RKO (cell line): Measurements from ENCODE around the gene ILKAP.

ENCODE experiments used
- DNase-seq: peaks from one replicate; pipeline ENCODE4 v3.0.0-alpha.2; 2016; ENCODE audit warnings: low spot score

Gene ILKAP

DNA sequence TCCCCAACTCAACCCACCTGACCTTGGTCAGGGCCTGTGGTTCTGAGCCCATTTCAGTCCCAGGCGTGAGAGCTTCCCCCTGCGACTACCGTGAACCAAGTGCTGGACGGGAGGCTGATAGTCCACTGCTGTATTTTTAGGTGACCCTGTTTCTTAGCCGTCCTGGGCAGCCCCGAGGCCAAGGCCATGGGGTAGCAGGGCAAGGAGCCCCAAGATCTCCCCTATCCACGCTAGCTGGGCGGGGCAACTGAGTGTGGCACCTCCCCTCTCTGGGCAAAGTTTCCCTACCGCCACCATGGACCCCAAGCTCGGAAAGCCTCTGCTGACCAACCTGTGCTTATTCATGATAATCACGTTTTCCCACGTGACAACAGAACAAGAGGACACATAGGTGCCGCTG lies 65.6 kb downstream of the ILKAP start:
- DNase-seq, result no peak

DNA sequence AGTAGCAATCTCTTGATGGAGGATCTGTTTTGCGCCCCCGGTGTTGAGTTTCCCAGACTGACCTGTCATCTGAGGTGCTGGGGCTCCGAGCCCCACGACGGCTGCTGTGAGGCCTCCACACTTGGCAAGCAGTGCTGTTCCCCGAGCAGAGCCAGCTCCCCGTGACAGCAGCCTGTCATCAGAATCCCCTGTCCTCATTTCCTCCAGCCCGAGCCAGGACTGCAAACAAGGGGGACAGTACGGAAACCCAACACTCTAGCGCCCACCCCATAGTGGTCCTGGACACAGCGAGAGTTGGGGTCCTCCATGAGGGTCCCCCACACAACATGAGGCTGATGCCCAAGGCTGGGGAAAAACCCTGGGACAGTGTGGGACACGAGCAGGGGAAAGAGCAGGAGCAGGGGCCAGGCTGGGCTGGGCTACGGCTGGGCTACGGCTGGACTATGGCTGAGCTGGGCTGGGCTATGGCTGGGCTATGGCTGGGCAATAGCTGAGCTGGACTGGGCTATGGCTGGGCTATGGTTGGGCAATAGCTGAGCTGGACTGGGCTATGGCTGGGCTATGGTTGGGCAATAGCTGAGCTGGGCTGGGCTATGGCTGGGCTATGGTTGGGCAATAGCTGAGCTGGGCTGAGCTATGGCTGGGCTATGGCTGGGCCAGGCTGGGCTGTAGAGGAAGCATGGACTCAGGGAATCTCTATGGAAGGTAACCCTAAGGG lies 66.5 kb downstream of the ILKAP start:
- no peak for DNase-seq

DNA sequence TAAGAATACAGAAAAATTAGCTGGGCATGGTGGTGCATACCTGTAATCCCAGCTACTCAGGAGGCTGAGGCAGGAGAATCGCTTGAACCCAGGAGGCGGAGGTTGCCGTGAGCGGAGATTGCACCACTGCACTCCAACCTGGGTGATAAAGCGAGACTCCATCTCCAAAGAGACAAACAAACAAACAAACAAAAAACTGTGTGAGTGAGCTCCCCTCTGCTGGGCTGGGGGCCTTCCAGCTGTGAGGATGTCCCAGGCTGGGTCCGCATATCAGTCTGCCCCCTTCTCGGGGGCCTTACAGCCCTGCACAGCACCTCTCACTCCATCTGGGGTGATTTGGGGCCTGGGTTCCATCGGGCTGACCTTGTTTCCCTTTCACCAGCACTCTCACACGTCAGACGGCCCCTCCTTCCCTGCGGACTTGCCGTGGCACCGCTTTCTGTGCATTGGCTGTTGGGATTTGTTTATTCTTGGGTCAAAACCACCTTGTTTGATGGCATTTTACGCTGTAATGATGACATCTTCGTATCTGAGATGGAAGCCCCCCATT lies 67.8 kb downstream of the ILKAP start:
- DNase-seq, result no peak

DNA sequence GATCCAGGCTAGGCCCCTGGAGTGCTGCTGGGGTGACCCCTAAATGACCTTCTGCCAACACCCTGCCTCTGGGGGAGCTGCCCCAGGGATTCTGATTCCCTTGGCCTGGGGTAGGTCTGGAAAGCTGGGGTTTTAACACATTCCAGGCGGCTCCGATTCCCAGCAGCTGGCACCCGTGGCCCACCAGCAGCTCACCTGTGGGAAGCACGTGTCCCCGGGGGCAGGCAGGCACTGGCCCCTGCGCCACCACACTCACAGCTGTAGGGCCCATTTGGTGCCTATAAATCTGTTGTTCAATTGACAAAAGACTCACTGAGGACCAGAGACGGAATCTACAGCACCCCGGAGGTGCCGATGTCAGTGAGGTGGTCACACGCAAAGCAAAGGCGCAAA lies 69.1 kb downstream of the ILKAP start:
- DNase-seq, result no peak

DNA sequence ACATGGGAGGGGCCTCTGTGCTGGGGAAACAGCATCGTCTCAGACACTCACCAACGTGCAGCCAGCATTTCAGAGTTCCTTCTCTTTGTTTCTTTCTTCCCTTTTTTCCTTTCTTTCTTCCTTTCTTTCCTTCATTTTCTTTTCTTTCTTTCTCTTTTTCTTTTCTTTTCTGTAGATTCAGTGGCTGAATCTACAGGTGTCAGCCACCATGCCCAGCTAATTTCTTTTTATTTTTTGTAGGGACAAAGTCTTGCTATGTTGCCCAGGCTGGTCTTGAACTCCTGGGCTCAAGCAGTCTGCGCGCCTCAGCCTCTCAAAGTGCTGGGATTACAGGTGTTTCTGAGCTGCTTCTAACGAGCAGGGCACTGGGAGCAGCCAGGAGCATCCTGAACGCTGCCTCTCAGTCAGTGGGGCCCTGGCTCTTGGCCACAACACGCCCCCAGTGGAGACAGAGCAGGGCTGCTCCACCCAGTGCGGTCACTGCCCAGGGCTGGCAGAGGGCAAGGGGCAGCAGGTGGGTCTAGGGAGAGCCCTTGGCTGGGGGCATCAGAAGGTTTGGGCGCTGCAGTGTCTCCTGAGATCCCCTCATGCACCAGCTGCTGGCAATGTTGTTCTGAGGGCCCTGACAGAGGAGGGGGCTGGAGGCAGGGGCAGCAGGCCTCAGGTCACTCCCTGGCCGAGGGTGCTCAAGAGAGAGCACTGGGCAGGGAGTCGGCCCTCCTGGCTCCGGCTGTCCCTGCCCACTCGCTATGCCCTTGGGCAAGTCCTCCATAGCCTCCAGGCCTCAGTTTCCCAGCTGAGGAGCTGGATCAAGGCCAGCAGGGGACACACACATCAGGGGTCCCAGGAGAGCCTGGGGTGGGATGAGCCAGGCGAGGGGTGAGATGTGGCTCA lies 69.7 kb downstream of the ILKAP start:
- no peak for DNase-seq

DNA sequence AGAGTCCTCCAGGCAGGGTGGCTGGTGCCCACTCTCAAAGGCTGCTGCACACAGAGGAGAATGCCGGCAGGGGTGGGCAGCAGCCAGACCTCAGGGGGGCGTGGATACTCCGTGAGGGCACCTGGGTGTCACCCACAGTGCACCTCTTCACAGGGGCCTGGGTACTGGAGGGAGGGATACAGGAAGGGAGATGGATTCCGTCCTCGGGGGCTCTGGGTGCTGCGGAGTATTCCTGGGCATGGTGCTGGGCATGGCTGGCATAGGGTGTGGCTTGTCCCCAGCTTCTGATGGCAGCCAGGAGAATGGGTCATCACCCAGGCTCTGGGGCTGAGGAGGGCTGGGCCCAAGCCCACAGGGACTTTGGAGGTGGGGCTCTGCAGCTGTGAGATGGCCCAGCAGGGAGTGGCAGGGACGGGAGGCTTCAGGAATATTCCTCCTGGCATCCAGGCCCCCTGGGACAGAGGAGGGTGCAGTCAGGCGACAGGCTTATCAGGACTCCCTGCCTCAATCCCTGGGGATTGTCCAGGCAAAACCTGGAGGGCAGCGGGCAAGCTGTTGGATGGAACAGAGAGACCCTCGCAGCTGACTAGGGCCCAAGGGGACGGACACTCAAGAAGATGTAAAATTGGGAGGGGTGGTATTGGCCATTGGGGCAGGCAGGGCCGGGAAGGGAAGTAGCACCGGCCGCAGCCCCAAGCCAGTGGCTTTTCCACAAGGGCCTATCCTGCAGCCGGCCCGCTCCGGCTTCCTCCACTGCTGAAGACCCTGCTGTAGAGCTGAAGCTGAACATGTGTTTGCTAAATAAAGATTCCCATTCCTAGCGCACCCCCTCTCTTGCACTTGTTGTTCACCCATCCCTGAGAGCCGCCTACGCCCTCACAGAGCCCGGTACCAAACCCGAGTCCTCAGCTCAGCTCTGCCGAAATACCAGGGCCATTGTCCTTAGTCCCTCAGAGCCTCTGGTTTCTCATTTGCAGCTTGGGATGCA lies 70.7 kb downstream of the ILKAP start:
- DNase-seq, result no peak

DNA sequence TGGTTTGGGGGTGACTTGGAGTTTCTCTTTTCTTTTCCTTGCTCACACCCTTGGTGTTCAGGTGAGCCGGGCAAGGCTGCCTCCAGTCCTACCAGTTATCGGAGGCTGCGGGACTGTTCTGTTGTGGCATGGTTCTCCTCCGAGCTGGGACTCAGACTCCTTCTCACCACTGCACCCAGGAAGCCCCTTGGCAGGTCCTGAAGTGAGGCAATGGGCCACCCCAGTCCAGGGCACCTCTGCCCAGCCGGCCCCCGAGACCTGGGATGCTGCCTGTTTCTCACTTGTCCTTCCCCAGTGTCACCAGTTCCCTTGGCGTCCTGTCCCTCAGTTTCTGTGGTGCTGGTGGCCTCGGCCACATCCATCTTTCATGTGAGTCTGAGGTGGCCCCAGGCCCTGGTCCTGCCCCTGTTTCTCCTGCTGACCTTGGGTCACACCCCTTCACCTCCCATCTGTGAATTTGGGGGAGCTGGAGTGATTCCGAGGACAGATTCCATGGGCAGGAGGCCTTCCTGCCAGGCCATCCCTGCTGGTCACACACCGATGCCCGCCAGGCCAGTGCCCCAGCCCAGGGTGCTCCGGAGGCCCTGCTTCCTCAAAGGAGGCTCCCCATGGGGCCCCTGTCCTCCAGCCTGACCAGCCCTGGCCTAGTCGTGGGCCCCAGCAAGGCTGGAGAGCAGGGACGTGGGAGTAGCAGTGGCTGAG lies 71.6 kb downstream of the ILKAP start:
- no peak for DNase-seq

DNA sequence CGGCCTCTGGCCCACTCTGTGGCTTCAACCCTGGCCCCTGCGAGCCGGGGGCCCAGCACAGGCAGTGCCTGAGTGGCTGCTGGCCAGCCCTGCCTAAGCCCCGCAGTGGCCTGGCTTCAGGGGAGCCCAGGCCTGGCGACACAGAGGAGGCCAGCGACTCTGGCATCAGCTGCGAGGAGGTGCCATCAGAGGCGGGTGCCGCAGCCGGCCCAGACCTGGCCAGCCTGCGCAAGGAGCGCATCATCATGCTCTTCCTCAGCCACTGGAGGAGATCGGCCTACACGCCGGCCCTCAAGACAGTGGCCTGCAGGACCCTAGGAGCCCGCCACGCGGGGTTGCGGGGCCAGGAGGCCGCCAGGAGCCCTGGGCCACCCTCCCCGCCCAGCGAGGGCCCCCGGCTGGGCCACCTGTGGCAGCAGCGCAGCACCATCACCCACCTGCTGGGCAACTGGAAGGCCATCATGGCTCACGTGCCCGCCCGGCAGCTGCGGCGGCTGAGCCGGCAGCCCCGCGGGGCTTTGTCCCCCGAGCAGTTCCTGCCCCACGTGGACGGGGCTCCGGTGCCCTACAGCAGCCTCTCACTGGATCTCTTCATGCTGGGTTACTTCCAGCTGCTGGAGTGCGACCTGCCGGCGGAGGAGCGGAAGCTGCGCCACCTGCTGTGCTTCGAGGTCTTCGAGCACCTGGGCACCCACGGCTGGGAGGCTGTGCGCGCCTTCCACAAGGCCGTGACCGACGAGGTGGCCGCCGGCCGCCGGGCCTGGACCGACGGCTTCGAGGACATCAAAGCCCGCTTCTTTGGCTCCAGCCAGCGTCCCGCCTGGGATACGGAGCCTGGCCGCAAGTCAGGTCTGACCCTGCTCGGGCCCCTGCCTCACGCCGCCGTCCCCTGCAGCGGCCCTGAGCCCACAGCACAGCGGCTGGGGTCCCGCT lies 72.5 kb downstream of the ILKAP start:
- no peak for DNase-seq

DNA sequence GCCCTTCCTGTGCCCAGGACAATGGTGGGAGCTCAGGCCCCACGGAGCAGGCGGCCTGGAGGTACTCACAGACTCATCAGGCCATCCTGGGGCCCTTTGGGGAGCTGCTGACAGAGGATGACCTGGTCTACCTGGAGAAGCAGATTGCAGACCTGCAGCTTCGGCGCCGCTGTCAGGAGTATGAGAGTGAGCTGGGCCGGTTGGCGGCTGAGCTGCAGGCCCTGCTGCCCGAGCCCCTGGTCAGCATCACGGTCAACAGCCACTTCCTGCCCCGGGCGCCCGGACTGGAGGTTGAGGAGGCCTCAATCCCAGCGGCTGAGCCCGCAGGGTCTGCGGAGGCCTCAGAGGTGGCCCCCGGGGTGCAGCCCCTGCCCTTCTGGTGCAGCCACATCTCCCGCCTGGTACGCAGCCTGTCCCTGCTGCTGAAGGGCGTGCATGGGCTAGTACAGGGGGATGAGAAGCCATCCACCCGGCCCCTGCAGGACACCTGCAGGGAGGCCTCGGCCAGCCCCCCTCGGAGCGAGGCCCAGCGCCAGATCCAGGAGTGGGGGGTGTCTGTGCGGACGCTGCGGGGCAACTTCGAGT lies 73.3 kb downstream of the ILKAP start:
- no peak for DNase-seq

DNA sequence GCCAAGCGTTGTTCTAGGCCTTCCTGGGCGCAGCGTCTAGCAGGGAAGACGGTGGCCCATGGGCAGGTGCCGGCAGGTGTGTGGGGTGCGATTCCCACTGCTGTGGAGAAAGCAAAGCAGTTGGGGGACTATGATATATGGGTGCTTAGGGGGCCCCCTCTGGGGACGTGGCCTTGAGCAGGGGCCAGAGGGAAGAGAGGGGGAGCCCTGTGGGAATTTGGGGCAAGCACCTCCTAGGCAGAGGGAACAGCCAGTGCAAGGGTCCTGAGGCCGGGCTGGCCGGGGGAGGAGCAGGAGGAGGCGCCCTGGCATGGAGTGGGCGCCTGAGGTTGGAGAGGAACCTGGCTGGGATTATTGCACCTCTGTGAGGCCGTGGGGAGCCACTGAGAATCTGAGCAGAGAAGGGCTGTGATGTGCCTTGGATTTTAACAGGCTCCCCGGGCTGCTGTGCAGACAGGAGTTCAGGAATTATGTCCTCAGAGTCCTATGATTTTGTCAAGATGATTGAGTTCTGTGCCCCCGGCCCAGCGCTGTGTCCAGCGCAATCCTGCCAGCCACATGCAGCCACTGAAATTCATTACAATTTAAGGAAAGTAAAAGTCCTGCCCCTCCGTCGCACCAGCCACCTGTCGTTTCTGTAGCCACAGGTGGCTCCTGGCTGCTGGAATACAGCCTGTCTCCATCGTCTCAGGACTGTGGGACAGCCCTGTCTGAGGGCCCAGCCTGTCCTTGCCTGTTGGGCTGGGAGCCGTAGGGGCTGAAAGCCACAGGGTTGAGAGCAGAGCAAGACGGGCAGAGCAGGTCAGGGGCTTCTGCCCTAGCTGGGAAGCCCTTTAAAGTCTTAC lies 74.1 kb downstream of the ILKAP start:
- no peak for DNase-seq

DNA sequence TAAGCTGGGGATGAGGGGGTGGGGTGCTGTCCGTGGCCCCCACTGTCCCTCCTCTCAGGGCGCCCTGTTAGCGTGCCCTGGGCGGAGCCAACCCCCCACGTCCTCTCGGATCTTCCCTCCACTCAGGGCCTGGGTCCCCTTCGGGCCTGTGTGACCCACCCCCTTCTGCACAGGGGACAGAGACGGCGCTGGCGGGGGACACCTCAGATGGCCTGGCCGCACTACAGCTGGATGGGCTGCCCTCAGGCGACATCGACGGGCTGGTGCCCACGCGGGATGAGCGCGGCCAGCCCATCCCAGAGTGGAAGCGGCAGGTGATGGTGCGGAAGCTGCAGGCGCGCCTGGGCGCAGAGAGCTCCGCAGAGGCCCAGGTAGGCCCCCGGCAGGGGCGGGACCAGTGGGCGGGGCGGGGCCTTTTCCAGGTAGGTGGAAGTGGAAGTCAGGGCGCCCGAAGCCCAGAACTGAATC lies 74.9 kb downstream of the ILKAP start:
- no peak for DNase-seq

DNA sequence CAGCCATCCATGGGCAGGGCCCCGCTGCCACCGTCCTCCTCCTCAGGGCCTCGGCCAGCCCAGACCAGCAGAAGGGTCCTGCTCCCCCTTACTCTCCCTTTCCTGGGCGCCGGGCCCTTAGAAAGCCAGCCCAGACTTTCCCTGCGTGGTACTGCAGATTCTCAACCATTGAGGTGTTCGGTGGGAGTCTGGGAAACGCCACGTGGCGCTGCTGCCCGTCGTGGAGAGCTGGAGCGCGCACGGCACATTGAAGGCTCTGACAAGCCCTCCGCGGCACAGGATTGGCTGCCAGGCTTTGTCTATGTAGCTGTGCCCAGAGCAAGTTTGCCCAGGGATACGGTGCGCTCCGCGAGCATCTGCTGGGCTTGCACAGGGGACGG lies 75.4 kb downstream of the ILKAP start:
- no peak for DNase-seq

DNA sequence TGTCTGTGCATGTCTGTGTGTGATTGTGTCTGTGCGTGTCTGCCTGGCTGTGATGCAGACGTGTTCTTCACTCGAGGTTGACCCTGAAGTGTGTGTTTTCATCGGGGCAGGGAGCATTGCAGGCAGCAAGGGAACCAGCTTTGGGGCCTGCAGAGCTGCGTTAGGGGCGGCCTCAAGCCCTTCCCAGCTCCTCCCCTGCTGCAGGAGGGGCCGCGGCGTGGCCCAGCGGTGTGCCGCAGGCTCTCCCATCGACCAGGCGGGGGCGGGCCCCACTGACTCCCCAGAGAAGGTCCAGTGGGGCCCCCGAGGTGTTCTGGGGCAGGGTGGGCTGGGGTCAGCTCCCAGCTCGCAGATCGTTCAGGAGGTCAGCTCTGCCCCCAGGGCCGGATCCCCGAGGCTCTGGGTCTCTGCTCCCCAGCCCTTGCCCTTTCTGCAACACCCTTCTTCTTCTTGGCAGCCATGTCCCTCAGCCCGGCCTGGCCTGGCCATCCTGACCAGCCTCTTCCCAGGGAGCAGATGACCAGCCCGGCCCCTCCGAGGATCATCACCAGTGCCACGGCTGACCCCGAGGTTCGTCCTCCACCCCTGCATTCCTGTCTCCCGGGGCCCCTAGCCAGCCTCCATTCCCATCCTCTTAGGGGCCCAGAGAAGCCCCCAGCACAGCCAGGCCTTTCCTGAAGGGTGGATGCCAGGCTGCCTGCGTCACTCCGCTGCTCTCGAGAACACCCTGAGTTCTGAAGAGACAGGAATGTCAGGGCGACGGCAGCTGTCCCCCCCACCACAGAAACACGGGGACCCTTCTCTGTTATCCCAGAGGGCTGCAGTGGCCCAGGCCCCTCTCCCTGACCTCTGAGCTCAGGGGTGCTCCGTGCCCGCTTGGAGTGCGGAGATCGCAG lies 76.1 kb downstream of the ILKAP start:
- no peak for DNase-seq

DNA sequence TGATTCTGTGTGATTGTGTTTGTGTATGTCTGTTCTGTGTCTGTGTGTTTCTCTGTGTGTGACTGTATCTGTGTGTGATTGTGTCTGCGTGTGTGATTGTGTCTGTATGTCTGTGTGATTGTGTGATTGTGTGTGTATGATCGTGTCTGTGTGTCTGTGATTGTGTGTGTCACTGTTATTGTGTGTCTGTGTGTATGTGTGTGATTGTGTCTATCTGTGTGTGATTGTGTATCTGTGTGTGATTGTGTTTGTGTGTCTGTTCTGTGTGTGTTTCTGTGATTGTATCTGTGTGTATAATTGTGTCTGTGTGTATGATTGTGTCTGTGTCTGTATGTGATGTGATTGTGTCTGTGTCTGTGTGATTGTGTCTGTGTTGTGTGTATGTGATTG lies 76.7 kb downstream of the ILKAP start:
- no peak for DNase-seq

DNA sequence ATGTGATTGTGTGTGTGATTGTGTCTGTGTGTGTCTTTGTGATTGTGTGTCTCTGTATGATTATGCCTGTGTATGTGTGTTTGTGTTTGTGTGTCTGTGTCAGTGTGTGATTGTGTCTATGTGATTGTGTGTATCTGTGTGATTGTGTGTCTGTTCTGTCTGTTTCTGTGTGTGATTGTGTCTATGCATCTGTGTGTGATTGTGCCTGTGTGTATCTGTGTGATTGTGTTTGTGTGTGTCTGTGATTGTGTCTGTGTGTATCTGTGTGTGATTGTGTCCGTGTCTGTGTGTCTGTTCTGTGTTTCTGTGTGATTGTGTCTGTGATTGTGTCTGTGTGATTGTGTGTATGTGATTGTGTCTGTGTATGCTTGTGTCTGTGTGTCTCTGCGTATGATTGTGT lies 77.2 kb downstream of the ILKAP start:
- no peak for DNase-seq

DNA sequence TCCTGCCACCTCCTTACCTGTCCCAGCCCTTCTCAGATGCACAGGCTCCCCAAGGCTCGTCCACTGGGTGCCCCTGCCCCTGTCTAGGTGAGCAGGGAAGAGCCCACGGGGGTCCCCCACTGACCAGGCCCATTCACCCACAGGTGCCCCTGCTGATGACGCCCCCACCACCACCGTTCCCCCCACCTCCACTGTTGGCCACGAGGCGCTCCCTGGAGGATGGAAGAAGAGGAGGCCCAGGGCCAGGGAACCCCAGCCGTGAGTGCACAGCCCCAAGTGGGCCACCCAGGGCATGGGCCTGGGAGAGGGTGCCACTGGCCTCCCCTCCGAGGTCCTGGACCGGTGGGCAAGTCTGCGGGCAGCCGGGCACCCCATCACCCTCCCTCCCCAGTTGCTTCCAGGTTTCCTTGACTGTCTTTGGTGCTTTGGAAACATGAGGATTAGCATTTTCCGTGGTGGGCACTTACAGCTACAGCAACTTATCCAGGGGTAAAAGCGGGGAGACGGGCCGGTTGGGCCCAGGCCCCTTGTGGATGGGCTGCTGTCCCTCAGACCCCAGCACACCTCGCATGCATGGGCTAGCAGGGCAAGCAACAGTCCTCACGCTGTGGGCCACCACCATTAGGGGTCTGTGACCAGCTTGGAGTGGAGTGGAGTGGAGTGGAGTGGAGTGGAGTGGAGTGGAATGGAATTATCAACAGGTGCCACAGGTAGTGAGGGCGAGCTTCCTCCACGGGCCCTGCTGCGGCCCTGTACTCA lies 78.2 kb downstream of the ILKAP start:
- DNase-seq, result no peak

DNA sequence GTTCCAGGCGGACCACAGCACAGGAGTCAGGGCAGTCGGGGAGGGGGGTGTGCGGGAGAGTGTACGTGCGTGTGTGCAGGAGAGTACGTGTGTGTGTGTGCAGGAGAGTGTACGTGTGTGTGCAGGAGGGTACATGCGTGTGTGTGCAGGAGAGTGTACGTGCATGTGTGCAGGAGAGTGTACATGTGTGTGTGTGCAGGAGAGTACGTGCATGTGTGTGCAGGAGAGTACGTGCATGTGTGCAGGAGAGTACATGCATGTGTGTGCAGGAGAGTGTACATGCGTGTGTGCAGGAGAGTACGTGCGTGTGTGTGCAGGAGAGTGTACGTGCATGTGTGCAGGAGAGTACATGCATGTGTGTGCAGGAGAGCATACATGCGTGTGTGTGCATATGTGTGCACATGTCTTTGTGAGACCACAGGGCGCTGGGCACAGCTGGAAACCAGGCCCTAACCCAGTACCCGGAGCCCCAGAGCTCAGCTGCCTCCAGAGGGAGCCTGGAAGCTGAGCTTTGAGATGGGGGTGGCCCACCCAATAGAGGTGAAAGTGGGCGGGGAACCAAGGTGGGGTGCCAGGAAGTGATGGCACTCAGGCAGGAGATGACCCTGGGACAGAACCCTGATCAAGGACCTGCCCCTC lies 78.9 kb downstream of the ILKAP start:
- DNase-seq, result no peak
